NCI-H146 treated with DMSO at 0.1 percent for 48 hours (cell line): ENCODE measurements around the gene OR4D9.
A peak's percentile ranks its signal among the peaks of the same experiment; 100 is the strongest.

Experiments used
- DNase-seq: peaks from one replicate; lab custom pipeline; 2025; ENCODE audit not compliant: unreplicated experiment; lab: John Stamatoyannopoulos, UW

Gene OR4D9

DNA sequence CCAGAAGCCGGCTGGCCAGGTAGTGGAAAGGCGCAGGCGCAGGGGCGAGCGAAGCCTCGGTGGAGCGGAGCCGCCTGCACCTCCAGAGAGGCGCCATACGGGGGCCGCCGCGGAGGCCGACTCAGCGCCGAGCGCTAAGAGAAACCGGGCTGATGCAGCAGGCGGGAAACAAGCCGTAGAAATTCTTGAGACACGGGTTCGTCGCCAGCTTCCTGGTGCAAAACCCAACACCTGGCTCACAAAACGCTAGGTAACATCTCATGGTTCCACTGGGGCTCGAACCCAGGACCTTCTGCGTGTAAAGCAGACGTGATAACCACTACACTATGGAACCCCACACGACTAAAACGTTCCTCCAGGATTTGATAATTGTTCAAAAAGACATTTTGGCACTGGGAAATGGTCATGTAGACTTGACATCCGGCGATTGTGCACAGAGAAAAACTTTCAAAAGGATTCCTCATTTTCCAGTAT lies 39.1 kb downstream of the OR4D9 start:
- peak; percentile 93 for DNase-seq

DNA sequence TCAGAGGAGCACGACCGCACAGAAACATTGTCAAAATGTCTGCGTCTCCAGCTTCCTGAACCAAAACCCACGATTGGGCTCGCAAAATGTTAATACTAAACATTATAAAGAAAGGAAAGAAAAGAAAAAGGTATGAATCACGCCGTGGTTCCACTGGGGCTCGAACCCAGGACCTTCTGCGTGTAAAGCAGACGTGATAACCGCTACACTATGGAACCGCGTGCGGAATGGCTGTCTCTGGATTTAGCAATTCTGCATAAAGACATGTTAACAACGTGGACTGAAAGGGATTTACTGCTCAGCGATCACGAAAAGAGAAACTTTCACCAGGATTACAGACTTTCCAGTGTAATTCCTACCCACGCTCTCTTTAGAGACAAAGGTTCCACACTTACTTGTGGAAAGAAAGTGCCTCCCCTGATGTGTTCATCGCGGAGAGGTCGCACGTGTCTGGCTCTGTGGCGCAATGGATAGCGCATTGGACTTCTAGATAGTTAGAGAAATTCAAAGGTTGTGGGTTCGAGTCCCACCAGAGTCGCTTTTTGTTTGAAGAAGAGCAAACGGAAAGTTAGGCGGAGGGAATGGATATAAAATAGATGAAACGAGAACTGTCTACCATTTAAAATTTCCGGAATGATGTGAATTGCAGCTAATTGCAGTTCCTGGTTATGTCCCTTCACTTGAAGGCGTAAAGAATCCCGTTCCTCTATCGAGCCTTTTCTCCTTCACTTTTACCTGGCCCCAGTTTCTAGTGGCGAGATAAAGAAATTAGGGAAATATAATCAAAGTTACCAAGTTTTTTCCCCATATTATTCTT lies 39.7 kb downstream of the OR4D9 start:
- peak; percentile 87 for DNase-seq

DNA sequence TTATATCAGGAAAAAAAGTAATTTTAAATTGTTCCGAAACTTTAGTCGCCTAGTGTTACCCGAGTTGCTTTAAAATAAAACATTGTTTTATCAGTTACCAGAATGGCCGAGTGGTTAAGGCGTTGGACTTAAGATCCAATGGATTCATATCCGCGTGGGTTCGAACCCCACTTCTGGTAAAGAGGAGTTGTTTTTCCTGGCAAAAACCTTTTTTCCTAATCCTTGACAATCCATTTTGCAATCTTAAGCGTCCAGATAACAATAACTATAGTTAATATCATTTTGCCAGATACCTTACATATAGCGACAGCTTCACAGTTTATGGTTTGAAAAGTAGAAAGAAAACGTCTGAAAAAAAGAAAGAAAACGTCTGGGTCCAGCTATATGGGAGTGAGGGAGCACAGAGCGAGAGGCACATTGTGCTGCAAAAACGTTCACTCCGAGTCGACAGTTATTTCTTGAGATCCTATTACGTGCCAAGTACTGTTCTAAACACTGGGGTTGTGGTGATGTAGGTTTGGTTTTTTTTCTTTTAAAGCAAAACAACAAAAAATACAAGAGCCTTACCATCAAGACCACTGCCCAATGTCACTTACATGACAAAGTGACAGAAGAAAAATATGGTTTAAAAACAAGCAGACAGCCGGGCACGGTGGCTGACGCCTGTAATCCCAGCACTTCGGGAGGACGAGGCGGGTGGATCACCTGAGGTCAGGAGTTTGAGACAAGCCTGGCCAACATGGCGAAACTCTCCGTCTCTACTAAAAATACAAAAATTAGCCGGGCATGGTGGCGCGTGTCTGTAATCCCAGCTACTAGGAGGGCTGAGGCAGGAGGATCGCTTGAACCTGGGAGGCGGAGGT lies 40.6 kb downstream of the OR4D9 start:
- DNase-seq = peak; percentile 67

DNA sequence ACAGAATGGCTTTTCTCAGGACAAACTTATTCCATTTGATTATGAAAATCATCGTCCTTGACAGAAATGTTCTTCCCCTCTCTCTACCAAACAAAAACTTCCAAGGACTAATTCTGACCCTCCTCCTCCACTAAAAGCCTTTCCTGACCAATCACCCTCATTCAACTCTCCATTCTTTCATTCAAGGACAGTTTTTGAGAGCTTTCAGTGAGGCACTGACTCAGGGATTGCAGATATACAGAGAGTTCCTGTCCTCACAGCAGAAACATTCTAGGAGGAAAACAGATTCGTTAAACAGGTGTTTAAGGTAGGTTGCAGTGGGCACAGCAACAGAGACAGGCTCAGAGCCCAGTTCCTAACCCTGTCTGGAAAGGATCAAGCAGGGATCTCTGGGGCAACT lies 41.5 kb downstream of the OR4D9 start:
- no peak for DNase-seq

DNA sequence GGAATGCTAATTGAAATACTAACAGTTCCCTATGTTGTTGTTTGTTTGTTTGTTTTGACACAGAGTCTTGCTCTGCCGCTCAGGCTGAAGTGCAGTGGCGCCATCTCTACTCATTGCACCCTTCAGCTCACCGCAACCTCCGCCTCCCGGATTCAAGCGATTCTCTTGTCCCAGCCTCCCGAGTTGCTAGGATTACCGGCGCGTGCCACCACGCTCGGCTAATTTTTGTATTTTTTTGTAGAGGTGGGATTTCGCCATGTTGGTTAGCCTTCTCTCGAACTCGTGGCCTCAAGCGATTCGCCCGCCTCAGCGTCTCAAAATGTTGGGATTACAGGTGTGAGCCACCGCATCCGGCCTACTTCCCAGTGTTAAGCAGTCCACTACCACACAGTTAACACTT lies 42.0 kb downstream of the OR4D9 start:
- no peak for DNase-seq

DNA sequence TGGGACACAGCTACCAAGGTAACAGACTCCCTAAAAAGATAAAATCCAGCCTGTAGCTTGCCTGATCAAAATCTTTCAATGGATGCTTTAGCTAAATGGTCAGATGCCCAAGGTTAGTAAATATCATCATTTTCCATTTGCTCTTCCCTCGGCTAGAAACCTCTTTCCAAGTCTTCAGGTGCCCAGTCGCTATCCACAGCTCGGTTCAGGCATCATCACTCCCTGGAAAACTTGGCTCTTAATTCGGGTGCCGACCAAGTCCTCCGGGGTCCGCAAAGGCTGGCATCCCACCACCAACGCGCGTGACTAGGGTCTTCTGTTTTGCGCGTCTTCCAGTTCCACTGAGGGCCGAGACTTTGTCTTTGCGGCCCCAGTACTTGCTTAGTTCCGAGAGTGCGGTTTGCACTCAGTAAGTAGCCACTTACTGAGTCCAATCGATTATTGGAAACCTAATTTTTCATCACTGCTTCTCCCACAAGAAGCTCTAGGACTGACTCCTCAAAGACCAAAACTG lies 44.3 kb downstream of the OR4D9 start:
- DNase-seq = no peak

DNA sequence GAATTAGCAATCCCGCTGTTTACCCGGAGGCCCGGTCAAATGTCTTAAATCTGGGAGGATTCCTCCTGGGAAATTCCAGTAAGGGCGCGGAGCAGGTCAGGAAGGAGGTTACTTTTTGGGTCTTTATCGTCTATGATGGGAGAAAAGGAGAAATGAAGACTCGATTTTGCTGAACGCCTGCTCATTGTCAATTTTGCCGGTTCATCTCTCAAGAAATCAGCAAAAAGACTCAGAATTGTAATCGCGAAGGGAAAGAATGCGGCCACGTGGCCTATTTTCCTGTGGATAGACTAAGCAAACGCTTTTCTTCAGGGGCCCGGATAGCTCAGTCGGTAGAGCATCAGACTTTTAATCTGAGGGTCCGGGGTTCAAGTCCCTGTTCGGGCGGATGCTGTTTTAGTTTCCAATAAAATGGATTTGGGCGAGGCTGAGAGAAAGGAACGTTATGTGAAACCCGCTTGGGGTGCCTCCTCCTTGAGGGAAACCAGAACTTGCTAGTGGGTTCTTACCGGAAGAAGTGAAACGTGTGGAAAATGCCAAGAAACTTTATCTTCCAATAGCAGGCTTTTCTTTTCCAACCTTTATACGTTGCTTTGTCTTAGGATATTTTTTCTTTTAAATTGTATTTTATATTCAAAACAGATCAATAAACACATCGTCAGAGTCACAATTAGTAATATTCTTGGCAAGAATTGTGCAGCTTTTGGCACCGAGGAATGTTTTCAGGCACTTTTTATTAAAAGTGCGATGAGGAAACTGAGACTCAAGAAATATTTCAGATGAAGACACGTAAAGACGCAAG lies 45.0 kb downstream of the OR4D9 start:
- peak; percentile 75 for DNase-seq

DNA sequence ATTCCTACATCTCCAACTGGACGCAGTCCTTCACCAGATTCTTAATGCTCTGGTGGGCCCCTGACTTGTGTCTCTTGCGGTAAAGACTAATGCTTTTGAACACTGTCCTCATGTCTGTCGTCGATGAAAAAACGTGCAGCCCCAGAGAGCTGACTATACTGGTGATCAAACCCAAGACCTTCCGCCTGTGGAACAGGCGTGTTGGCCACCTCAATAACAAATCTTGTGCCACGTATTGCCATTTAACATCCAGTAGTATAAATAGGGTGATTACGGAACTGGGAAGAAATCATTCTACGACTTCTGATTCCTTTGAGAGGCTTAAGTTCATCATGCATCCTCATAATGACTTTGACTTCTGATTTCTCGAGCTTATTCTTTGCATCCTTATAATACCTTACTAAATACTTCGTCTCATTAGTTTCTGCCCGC lies 45.6 kb downstream of the OR4D9 start:
- peak; percentile 62 for DNase-seq

DNA sequence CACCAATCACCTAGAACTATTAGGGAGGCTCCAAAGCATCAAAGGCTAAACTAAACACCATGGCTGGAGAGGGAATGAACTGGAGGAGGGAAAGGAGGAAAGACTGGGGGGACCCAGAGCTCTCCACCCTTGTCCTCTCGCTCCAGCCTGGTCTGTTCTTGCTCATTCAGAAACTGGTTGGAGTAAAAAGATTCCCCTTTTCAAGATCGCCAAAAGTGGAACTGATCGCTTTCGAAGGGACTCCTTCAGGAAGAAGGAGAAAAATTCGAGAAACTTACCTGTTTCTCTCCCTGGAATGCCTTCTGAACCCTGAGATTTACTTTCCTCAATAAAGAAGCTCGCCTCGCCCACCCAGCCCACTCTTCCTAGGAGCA lies 46.9 kb downstream of the OR4D9 start:
- DNase-seq = no peak

DNA sequence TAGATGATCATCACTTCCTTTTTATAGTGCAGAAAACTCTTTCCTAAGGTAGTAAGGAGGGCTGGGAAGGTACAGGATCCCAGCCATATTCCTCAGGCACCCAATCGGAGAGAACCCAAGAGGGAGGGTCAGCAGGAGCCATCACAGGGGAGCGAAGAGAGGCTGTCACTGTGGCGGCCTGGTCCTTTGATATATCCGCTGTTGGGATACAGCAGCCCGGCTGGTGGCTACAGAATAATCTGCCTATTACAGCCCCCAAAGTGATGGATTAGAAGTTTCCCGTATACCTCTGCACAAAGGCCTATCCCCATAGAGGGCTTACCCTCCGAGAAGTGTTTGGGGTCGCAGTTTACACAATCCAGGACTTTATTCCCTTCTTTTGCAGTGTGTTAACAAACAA lies 48.5 kb downstream of the OR4D9 start:
- DNase-seq = no peak

DNA sequence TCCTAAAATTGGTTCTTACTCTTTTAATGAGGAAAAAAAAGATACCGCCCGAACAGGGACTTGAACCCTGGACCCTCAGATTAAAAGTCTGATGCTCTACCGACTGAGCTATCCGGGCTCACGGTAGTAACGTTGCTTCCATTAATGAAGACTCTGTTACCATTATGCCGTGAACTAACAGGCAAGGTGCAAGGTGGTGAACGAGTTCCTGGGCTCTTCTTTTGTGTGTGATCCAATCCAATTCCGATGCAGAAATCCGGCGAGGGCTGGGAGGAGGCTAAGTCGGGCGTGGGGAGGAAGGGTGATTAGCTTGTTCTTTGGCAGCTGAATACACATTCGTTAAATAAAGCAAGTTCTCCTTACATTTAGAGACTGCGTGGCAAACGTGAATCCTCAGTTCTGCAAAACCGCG lies 49.0 kb downstream of the OR4D9 start:
- DNase-seq = peak; percentile 81

DNA sequence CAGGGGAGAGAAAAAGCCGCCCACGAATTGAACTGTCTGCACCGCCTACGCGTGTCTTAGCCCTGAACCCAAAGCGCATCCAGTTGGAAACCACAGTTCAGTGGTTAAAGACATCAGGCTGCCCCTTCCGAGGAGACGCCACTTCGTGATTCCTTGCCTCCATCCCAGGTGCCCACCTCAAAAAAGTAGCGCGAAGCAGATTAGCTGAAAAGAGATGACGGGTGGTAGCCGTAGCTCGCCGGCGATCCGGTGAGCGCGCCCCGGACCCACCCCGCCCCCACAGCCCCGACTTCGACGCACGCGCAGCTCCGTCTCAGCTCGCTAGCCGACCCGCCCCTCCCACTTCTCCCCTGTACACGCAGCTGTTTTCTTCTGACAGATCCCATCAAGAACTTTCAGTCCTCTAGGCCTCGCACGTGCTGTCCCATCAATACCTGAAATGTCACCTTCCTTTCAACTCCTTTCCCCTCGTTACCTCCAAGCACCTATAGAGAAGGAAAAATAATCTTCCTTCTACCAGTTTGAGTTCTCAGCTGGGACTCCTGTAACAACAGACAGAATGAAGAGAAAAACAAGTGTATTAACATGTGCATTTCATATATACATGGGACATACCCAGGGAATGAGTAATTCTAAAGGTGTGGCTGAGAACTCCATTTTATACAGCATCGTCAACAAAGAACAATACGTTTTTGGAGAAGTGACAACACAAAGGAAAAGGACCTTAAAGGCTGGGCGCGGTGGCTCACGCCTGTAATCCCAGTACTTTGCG lies 49.5 kb downstream of the OR4D9 start:
- DNase-seq = peak; percentile 75

DNA sequence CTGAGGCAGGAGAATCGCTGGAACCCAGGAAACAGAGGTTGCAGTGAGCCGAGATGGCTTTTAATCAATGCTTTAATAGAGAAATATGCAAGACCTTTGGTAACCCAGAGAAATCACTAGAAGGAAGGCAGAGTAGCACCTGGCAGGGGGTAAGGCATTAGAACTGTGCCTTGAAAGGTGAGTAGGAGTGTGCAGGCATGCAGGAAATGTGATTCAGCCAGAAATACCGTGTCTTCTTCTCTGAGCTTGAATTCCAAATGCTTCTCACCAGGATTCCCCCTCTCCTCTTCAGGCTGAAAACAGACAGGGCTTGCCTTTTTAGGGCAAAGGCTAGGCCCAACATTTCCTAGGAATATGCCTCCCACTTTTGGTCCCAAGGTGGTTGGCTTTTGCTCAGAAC lies 51.0 kb downstream of the OR4D9 start:
- no peak for DNase-seq
